Type B pancreatic cell (in vitro differentiated cells): ENCODE measurements around the gene SLC66A1. TPM values are rescaled to one million over a fixed set of nuclear protein-coding genes. Genes with fewer than 3 reads are reported as not detected.

ENCODE experiments used
- DNase-seq: peaks from one replicate; pipeline ENCODE4 v3.0.0; 2021; ENCODE audit warnings: mixed read lengths; ENCODE audit not compliant: unreplicated experiment; ENCODE audit errors: extremely low spot score
- H3K27ac Mint-ChIP-seq: 2 replicates; pipeline ENCODE4 v1.8.0; 2021; ENCODE audit warnings: mild to moderate bottlenecking, mixed read lengths
- H3K27me3 Mint-ChIP-seq: 2 replicates; pipeline ENCODE4 v1.8.0; 2021; ENCODE audit warnings: mixed read lengths
- H3K36me3 Mint-ChIP-seq: 2 replicates; pipeline ENCODE4 v1.8.0; 2021; ENCODE audit warnings: mixed read lengths
- H3K4me1 Mint-ChIP-seq: one replicate; pipeline ENCODE4 v1.8.0; 2021; ENCODE audit warnings: mixed read lengths; ENCODE audit not compliant: unreplicated experiment
- H3K4me3 Mint-ChIP-seq: 2 replicates; pipeline ENCODE4 v1.8.0; 2021; ENCODE audit warnings: mild to moderate bottlenecking, mixed read lengths
- H3K9me3 Mint-ChIP-seq: 2 replicates; pipeline ENCODE4 v1.8.0; 2021; ENCODE audit warnings: mixed read lengths
- CTCF ChIP-seq: fragments of 200-600 bp; sonication (generic); conservative IDR thresholded peaks from 2 replicates; pipeline ENCODE4 v1.5.0; 2021; ENCODE audit warnings: antibody characterized with exemption, mild to moderate bottlenecking
- total RNA-seq: library from RNA; stranded (reverse); gene quantifications from 2 replicates; pipeline ENCODE4 v1.2.1, GENCODE V29; 2021; ENCODE audit warnings: low replicate concordance

Gene SLC66A1
- total RNA-seq, 1 donor from 2014 or later = 24.1 TPM

- Mint-ChIP-seq H3K4me3 (no peak overlapping the region), H3K27ac (no peak overlapping the region), H3K27me3 (no peaks in the 10 kb centered on the region), H3K36me3 (peaks cover 6% of the 10 kb centered on the region), H3K9me3 (no peaks in the 10 kb centered on the region), H3K4me1 (peaks cover 16% of the 10 kb centered on the region)
- no peak for DNase-seq
- TF ChIP-seq CTCF = no peak
Observed at GRCh38 chr1:19371226-19372135, 59.4 kb downstream of the SLC66A1 start.

DNA sequence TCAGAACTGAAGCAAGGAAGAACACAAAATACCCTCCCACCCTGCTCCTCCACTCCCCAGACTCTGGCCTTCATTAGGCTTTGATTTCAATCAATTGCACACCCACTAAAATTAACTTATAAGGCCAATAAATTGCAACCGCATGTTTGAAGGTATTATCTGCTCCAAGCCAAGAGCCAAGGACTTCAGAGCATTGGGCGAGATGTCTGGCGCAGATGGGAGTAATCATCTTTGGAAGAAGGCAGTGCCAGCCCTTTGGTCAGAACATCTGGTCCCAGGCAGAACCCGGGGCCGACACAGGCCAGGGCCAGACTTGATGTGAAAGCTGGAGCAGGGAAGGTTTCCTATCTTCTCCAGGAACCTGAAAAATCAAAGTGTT, 60.0 kb downstream of the SLC66A1 start:
- no peak for DNase-seq

GRCh38 chr1:19372602-19373001, 60.5 kb downstream of the SLC66A1 start:
- peaks cover 14% of the 10 kb centered on the region for H3K36me3 Mint-ChIP-seq
- H3K27me3 Mint-ChIP-seq = no peaks in the 10 kb centered on the region
- peak overlapping the region; percentile 18 for H3K27ac Mint-ChIP-seq
- no peak for TF ChIP-seq CTCF
- DNase-seq = no peak
- no peaks in the 10 kb centered on the region for H3K9me3 Mint-ChIP-seq
- peaks cover 16% of the 10 kb centered on the region for H3K4me1 Mint-ChIP-seq
- no peak overlapping the region for H3K4me3 Mint-ChIP-seq

More for the DNA sequence above, 60.0 kb downstream of the SLC66A1 start:
- Mint-ChIP-seq H3K9me3 (no peaks in the 10 kb centered on the region), H3K36me3 (peaks cover 11% of the 10 kb centered on the region), H3K4me1 (peaks cover 16% of the 10 kb centered on the region), H3K27me3 (no peaks in the 10 kb centered on the region), H3K27ac (peak overlapping the region; percentile 18), H3K4me3 (no peak overlapping the region)
- no peak for TF ChIP-seq CTCF

- peaks cover 23% of the 10 kb centered on the region for H3K36me3 Mint-ChIP-seq
- H3K27ac Mint-ChIP-seq = no peak overlapping the region
- peaks cover 16% of the 10 kb centered on the region for H3K4me1 Mint-ChIP-seq
- no peak for TF ChIP-seq CTCF
- H3K27me3 Mint-ChIP-seq = no peaks in the 10 kb centered on the region
- H3K9me3 Mint-ChIP-seq = no peaks in the 10 kb centered on the region
- DNase-seq = no peak
- no peak overlapping the region for H3K4me3 Mint-ChIP-seq
Observed at GRCh38 chr1:19373211-19374082, 61.3 kb downstream of the SLC66A1 start.

DNA sequence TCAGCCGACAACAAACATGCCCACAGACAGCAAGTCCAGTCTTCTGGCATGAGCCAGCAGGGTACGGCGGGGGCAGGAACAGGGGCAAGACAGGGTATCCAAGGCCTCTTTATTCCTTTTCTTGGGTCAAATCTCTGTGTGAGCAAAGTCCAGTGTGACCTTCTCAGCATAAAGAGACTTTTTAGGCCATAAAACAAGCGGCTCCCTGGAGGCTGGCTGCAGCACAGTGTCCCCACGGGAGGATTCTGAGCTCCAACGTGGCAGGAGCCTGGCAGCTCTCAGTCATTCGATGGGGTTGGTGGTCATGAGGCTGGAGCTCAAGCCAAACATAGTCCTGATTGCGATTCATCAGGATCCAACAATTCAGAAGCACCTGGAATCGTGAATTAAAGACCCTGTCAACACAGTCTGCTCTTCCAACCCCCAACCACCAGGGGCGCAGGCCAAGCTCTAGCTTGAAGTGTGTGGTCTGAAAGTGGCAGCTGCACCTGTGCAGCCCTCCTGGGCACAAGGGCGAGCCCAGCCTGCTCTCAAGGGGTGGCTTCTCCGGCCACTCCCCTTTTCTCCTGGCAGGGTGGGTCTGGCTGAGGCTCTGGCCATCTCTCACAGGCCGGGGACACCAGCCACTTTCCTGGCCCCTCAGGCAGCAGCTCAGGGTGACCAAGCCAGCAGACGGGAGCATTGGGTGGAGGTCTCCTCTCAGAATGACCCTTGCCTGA, 62.1 kb downstream of the SLC66A1 start:
- peaks cover 12% of the 10 kb centered on the region for H3K4me1 Mint-ChIP-seq
- TF ChIP-seq CTCF = peak; percentile 74
- H3K27ac Mint-ChIP-seq = no peak overlapping the region
- no peaks in the 10 kb centered on the region for H3K9me3 Mint-ChIP-seq
- H3K27me3 Mint-ChIP-seq = no peaks in the 10 kb centered on the region
- H3K4me3 Mint-ChIP-seq = no peak overlapping the region
- peaks cover 24% of the 10 kb centered on the region for H3K36me3 Mint-ChIP-seq
- no peak for DNase-seq
